GM21367 (cell line): Measurements from ENCODE around the gene CRABP2.

Experiments used
- ATAC-seq: cut with Tn5 transposase; IDR thresholded peaks from one replicate; pipeline ENCODE4 v1.9.1; 2021; ENCODE audit not compliant: unreplicated experiment

CRABP2 gene

DNA sequence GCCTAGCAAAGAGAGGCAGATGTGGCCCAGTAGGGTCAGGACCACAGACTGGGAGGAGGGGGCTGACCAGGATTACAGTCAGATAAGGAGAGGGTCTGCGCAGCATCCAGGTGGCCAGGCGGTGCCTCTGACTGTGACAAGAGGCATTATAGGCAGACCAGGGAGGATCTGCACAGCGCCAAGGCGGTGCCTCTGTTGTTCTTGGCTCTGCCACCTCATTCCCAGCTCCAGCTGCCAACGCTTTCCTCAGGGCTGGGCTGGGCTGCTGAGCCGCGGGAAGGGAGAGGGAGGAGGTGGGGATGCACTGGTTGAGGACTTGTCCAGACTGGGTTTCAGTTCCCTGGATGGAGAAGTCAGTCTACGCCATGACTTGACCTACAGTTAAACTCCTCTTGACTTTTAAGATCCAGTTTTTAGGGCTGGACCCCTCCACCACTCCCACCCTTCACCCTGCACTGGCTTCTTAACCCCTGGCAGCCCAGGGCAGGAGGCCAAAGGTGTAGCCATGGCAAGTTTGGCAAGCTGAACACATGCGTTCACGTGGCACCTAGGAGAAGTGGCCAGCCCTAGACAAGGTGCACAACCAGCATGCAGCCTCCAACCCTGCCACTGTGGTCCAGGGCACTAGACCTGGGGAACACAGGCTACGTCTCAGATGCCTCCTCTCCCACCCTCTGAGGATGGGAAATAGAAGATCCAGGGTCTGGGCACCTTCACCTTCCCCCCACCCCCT, 4.5 kb upstream of the CRABP2 start:
- no peak for ATAC-seq

DNA sequence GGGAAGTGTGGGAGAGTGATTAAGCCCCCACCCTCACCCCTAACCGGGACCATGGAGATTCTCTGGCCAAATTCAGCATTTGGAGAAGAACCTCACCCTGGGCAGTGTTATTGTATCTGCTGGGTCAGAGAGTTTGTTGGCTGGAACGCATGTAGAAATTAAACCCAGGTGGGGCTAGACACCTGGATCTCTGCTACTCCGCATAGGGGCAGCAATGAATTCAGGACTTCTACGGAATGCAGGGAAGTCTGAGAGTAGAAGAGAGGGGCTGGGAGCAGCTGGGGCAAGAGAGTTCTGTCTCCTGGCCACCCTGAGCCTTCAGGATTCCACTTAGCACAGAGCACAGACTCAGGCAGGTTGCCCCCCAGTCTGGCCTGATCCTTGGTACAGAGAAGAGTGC, 3.6 kb upstream of the CRABP2 start:
- no peak for ATAC-seq

GRCh38 chr1:156708218-156708661, 2.9 kb upstream of the CRABP2 start:
- ATAC-seq, result no peak

DNA sequence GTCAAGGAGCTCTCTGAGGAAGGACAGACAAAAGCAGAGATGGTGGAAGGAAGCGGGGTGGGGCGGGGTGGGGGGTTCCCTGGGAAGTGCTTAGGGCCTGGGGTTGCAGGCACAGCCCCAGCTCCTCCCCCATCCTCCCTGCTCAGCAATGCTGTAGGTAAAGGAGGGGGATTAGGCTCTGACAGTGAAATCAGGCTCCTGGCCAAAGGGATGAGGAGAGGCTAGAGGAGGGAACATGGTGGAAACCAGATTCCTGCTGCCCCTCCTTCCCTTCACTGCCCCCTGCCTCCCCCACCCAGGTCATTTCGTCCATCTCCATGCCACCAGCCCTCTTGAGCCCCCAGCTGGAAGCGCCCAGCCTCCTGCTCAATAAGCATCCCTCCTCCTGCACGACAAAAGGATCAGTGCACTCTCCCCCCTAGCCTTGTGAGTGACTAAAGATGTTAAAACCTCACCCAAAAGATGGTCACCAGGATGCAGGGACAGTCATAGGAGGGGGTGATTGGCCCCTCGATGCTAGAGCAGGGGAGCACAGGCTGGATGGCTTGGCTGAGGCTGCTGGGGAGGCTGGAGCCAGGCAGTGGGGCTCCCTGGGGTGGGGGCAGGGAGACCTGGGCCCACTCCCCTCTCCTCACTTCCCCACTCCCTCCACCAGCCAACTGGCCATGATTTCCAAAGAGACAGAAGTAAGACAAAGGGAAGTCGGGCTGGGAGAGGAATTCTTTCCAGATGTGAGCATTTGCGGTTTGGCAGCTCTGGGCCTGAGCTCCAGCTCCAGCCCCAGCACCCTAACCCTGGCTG, 2.2 kb upstream of the CRABP2 start:
- ATAC-seq, result no peak

- no peak for ATAC-seq
These were observed 1.5 kb upstream of the CRABP2 start for GRCh38 chr1:156706657-156707416.

- no peak for ATAC-seq
These were observed 704 bp upstream of the CRABP2 start for GRCh38 chr1:156705918-156706656.

GRCh38 chr1:156704930-156705320, 458 bp downstream of the CRABP2 start:
- ATAC-seq, result no peak

GRCh38 chr1:156704166-156704711, 1.1 kb downstream of the CRABP2 start:
- ATAC-seq, result no peak

DNA sequence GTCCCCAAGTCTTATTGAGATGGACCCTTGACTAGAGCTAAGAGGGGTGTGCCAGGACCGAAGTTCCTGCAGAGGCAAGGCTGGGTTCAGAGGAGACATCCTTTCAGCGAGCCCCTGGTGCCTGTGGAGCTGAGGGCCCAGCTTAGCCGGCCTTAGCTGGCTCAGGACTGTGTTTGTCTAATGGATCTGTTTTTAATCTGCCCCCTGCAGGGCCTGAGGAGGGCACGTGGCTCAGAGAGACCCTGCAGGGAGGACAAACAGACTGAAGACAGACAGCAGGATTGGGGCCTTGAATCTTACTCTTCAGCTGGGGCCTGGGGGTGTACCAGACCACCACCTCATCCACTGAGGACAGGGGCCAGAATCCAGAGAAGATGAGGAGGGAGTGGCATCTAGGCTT, 1.6 kb downstream of the CRABP2 start:
- no peak for ATAC-seq

- ATAC-seq, result no peak
These were observed 2.0 kb downstream of the CRABP2 start for GRCh38 chr1:156703336-156703735.

- no peak for ATAC-seq
These were observed 4.4 kb downstream of the CRABP2 start for GRCh38 chr1:156700736-156701531.

GRCh38 chr1:156698995-156699394, 6.4 kb downstream of the CRABP2 start:
- no peak for ATAC-seq

- ATAC-seq, result no peak
These were observed 7.9 kb downstream of the CRABP2 start for GRCh38 chr1:156697481-156697880.

DNA sequence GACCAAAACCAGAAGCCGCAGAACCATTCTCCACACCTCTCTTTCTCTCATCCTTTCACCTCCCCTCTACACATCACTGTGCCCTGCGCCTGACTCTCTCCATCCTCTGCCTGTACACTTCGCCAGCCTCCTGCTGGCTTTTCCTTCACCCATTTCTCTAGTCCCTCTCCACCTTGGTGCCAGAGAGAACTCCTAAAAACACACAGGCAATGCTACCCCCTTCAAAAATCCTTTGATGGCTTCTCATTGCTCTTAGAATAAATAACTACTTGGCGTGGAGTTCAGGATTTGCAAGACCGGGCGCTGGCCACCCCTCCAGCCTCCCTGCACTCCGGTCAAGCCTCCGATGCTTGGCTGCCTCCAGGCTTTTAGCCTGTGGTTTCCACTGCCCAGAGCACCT, 8.6 kb downstream of the CRABP2 start:
- ATAC-seq, result no peak

- no peak for ATAC-seq
These were observed 10.8 kb downstream of the CRABP2 start for GRCh38 chr1:156694690-156694962.

GRCh38 chr1:156693848-156694689, 11.3 kb downstream of the CRABP2 start:
- ATAC-seq, result no peak

DNA sequence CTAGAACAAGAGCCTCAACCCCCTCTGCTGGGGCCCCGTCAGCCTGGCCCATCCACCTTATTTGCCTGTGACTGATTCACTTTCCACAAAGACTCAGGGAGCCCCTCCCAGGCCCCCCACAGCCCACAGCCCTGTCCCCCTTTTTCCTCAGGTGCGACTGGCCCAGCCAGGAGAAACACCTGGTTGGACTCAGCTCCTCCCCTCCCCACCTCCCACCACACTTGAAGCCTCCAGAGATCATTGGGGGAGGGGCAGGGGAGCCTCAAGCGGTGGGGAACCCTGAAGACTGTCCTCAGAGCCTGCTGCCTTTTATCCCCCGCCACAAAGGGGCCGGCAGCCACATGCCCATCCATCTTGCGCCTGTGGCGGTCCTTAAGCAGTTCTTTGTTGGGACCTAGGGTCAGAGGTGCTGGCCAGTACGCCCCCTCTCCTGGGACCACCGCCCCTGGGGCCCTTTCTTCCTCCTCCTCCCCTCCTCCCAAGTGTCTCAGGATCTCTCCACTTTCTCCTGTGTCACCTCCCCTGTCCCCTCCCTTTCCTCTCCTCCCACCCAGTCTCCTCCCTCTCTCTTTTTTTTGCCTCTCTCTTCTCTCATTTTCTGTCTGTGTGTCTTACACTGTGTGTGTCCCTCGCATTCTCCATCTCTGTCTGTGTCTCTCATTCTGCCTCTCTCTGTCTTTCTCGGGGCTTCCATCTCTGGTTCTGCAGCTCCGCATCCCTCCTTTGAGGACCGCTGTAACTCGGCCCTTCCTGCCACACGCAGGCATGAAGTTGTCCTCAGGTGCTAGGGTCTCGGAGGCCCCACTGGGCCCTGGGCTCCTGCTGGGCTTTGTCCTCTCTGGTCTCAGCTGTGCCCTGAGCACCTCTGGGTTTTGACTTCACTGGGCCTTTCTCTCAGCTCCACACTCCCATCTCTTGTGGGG, 12.2 kb downstream of the CRABP2 start:
- ATAC-seq, result no peak

- no peak for ATAC-seq
These were observed 12.9 kb downstream of the CRABP2 start for GRCh38 chr1:156692441-156692924.
